HG03060 (cell line): ENCODE measurements around the gene DCDC1.

ENCODE experiments used
- ATAC-seq: cut with Tn5 transposase; IDR thresholded peaks from one replicate; pipeline ENCODE4 v1.9.1; 2021; ENCODE audit warnings: low read depth, moderate number of reproducible peaks; ENCODE audit not compliant: unreplicated experiment

Gene DCDC1

DNA sequence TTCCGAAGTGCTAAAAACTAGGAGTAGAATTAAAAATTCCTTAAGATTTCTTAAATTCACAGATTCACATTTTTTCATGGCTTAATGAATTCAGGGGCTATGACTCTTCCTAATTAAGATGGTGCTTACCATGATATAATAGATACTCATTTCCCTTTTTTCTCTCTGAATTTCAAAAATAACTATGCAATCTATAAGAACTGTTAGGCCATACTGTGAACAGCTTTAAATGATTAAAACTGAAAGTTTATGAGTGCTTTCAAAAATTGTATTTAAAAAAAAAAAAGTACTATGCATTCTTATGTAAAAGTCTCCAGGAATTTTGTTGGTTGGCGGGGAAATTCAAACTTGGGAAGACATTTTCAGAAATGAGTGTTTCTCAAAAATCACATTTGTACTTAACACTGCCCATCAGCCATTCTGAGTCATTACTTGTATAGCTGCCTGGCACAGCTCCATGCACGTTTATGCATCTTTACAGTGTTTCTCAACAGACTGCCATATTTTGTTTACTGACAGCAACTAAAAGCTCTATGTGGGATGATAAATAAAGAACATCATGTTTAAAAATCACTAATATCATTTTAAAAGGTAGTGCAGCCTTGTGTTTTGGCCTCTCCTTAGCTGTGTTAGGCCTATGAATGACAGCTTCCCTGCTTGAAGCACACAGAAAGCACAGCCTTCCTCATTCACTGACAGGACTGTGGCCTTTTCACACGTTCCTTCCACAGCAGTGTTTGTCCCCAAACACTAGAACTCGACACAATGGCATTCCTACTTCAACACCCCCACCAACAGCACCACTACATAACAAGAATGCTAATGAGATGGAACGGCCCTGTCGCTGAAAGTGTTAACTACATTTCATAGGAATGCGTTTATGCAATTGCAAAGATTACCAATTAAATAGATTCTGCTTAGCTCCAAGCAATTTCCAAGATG, 131.4 kb downstream of the DCDC1 start:
- ATAC-seq: no peak

DNA sequence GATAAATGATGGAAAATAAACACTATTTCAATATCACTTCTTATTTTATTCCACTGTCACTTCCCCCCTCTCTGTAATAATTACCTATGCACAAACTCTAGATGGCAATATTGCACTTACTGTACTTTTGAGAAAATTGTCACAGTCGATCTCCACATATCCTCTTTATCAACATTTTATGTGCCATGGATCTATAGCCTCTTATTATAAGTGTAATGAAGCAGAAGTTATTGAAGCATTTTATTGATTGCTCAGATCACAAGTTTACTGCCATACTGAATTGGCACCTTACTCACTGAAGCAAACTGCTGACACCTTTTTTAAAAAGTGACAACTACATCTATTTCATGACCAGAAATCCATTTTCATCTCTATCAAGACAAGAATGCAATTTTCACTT, 133.4 kb downstream of the DCDC1 start:
- no peak for ATAC-seq

DNA sequence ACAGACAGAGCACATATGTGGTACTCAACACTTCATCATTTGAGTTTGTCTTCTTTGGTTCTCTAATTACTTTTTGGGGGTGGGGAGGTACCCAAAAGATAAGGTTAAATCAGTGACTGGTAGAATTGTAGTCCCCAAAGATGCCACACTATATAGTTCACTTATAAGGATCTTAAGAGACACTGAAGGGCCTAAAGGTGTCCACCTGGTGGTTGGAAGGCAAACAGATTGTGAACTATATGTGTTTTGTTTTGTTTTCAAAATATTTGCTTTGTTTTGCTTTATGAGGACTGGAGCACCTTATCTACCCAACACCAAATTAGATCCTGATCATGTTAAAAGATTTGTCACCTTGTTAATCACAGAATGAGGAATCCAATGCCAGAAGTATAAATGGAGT, 136.1 kb downstream of the DCDC1 start:
- ATAC-seq: no peak

DNA sequence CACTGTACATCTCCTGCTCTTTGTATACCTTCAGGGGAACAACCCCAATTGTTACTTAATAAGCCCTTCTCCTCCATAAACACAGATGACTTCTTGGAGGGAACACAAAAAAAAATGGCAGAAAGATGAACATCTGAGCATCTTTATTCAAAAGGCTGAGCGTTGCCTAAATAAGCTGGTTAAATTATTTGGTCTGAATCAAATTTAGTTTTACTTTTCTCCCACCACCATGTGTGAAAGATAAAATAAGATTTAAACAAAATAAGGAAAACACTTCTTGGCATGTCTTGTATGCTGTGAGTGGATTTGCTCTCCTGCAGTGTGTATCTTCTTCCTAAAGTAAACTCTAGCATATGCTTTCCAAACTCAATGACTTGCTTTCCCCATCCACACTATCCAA, 137.9 kb downstream of the DCDC1 start:
- no peak for ATAC-seq

DNA sequence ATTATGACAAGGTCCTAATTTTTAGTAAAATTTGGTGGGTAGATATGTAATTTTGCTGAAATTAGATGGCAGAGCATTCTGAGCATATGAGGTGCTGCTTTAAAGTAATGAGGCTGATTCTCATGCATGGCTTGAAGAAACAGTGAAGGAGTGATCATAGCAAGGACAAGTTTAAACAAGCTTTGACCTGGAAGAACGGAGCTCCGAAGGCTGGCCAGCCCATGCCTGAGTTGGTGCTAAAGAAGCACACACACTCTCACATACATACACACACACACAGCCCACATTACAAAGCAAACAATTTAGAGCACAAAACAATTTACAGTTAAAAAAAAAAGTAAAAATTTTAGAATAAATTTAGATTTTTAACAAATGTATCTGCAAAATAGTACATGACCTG, 150.7 kb downstream of the DCDC1 start:
- ATAC-seq: no peak

DNA sequence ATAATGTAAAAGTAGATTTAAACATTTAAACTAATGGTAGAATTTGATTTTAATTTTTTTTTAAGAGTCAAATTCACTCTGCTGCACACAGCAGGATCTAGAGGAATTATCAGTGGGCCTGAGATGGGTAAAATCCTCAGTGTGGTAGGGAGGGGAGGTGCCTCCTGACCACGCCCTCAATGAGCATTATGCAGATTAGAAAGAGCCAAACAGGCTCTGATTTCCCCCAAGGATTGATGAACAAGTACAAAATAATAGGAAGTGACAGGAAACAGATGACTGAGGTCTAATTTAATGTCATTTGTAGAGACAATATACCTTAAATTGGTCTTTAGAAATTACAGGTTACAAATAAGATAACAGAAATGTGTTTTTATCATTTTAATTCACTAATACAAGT, 155.2 kb downstream of the DCDC1 start:
- ATAC-seq: no peak

DNA sequence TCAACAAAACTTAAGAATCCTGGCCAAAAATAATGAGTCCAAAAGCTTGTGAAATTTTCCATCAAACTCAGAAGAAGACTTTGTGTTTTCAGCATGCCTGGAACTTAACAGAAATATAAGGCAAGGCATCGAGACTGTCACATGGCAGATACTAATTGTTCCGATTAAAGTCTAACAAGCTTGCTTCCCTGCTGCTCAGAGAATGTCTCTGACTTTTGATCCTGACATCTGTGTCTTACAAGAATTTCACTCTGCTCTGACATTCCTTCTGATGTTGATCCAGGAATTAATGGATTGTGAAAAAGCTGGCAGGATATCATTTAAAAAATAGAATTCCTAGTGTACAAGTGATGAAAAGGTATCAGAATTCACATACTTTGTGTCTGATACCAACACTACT, 170.2 kb downstream of the DCDC1 start:
- no peak for ATAC-seq

DNA sequence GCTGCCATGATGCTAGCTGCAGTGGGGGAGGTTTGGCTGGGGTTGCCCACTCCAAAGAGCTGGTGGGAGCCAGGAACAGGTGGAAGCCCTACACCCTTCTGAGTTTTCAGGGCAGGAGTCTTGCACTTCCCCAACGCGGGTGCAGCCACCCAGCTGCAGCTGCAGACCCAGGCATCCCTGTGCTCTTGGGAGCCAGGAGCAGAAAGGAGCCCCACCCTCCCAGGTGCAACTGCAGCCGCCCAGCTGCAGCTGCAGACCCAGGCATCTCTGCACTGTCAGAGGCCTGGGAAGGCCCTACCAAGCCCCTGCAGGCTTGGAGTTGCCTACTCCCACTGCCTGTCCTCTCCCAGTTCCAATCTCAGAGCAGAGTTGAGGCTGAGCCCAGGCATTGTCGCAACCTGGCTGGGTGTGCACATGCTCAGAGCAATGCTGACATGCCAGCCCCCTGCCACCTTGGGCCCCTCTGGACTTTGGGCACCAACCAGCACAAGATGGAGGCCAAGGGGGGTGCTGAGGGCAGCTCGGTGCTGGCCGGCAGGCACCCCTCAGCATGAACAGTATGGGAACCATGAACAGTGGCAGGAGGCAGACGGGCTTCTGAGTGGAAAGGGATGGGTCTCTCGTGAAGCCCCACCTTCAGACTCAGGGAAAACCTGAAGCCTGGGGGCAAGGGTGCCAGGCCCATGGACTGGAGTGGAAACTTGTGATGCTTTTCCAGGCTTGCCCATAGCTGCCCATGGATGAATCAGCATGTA, 195.4 kb downstream of the DCDC1 start:
- no peak for ATAC-seq

DNA sequence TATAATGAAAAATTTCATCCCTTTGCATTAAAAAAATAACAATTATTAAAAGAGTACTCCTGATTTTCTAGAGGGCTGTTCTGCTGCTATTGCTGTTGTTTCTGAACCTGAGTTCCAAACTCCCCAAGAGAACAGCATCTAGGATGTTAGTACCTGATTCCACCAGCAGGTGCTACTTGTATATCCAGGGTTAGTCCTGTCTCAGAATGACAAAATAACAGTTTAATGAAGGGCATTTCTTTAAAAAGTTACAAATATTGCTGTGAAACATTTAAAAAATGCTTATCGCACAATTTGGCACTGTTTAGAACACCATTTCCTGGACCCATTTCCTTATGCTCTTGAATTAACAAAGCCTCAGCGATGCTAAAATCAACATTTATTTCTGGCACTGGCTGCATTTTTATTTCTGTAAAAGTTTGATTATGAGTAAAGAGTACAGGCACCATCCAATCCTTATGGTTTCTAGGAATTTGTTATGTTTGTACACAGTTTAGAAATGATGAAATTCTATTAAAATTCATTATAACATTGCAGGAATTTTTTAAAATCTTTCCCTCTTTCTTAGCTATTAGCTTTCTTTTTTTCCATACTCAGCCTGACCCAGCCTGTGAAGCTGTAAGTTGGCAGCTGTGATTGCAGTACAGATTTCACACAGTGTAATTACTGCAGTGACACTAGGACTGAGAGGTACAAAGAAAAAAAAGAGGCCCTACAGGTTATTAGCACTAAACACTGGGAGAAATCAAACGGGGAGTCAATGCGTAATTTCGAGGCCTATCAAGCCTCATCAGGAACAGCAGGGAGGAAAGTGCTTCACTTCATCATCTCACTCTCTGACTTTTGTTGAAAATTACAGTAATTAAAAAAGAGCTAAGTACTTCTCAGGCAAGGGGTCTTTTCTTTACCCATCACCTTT, 208.8 kb downstream of the DCDC1 start:
- no peak for ATAC-seq

DNA sequence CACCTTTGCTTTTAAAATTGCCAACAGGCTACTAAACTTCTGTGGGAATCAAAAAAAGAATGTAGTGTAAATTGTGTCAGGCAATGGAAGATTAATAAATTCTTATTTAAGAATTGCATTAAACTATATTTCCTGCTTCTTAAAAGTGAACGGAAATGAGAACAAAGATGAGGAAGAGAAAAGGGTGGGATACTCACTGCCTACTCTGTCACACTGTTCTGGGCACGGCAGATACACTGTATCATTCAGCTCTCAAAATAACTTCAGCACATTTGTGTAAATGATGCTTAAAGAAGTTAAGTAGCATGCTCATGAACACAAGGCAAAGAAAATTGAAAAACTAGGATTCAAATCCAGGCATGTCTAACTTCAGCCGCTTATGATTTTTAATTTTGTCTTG, 218.7 kb downstream of the DCDC1 start:
- ATAC-seq: no peak

GRCh38 chr11:31150011-31150410, 219.5 kb downstream of the DCDC1 start:
- no peak for ATAC-seq

DNA sequence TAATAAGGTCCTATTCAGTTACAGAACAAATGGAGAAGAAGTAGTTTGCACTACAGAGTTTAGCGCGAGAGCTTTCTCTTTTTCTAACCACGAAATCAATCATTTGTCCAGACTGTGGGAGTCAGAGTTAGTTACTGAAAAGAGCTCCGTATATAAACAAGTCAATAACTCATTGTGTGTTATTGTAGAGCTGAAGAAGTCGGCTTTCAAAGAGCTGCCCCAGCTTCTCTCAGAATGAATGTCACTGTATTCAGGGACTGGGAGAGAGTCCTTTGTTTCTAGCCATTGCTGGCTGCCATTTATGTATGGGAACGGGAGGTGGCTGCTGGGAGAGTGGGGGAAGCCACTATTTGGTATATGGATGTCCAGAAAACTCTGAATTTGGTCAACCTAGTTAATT, 227.8 kb downstream of the DCDC1 start:
- ATAC-seq: no peak

DNA sequence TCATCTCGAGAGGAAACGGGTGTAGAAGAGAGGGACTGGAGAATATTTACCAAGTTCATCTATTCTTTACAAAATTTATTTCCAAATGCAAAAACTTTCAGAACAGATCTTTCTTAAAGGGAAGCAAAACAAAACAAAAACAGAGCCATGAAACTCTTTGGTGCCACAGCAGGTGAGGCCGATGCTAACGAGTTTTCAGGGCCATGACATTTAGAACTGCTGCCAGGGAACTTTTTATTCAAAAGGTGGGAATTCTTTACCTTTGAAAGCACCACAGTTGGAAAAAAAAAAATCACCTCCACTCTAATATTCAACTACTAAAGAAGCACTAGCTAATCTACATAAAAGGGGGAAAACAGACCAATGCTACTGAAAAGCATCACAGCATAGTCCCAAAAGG, 230.1 kb downstream of the DCDC1 start:
- no peak for ATAC-seq

- no peak for ATAC-seq
Observed at GRCh38 chr11:31132531-31133421, 236.8 kb downstream of the DCDC1 start.

DNA sequence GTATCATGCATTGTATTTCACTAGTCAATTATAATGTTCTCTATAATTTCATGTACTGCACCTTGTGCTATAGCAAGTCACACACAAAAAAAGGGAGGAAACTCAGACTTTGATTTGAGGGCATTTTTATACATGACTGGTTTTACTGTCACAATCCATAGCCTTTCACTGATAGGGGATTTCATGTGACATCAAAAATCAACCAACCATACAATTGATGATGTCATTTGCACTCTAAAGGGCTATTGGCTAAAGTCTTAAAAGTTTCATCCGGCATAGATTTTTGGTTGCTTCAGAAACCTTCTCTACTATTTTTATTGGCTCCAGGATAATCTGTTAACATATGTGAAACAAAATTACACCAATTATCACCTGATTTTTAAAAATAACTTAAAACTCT, 237.8 kb downstream of the DCDC1 start:
- no peak for ATAC-seq

DNA sequence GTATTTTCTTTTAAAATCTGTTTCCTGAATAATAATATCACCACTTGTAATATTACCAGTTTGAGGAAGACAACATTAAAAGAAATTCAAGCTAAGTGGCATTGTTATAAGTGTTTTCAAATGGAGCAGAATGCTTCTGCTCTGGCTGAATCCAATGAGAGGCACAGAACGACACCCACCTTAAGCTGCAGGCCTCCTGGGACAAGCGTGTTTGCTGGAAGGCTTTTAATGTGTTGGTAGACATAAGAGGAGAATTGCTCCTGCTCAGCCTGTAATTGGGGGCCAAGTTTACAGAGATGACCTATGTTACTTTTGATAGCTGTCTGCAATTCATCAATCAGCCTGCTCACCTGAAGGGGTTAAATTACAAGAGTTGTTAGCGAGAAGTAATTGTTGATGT, 242.2 kb downstream of the DCDC1 start:
- no peak for ATAC-seq

DNA sequence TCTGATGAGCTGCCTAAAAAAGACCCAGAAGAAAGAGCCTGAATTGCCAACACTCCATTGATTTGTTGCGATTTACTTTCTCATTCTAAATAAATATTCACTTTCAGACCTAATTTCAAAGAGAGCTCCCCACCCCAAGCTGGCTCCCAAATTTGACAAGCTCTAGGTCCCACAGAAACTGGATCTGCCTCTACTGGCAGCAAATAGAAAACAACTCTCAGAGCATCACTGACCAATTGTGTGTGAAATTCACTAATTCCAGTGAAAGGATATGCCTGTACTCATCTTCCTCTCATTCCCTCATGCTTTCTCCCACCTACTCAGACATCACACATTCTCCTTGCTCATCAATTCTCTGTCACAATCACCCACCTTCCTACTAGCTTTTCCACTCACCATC, 249.1 kb downstream of the DCDC1 start:
- ATAC-seq: no peak

DNA sequence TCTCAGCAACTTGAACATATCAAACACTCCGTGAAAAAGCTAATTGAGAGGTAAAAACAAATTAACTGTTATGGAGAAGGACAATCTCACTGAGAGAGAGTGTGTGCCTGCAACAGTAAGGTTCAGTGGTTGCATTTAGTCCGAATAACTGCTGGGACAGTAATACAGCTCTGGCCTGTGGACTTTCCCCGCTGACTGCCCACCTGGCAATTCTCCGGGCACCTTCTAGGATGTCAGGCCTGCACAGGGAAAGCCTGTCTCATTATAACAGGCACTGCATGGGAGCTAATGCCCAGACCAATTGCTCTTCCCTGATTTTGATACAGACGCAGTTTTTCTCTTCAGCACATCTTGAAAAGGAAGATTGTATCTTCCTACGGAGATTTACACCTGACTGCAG, 251.0 kb downstream of the DCDC1 start:
- no peak for ATAC-seq

DNA sequence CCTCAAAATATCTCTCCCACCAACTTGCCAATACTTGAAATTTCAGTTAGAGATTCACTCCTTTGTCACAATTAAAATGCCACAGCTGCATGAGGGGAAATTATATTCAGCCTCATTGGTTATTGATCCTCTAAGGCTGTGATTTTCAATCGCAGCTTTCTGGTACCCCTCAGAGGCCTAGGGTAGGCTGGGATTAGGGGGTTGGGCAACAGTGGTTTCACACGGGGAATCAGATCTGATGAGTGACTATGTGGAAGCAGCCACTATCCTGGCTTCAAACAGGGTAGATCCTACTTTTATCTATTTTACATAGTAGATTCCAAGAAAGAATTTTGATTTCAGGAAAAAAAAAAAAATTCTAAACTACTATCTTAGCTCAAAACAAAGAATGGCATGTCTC, 252.5 kb downstream of the DCDC1 start:
- ATAC-seq: no peak

- ATAC-seq: no peak
Observed at GRCh38 chr11:31114442-31114841, 255.1 kb downstream of the DCDC1 start.
